ENCODE data around the gene ABI3BP.

- no peak for TF ChIP-seq CTCF (IDR thresholded peaks at IDR 0.05)
- TF ChIP-seq POLR2AphosphoS5 (IDR thresholded peaks at IDR 0.05), result no peak
- no peak for TF ChIP-seq POLR2A (IDR thresholded peaks at IDR 0.05)
- no peak for TF ChIP-seq EP300 (IDR thresholded peaks at IDR 0.05)
Observed at GRCh38 chr3:100910986-100911385, 82.2 kb downstream of the ABI3BP start.

Data from upper lobe of left lung (tissue), 4 donors.